Putamen (tissue), 1 donor: ENCODE measurements around the gene LCA5.
"Not testable (repeated sequence)": the region's sequence is repeated elsewhere in the genome, so short reads cannot be mapped to it uniquely, and the experiment has no call there.

ENCODE experiments used
- DNase-seq: peaks from one replicate; pipeline ENCODE4 v3.0.0-alpha.2; 2016; ENCODE audit warnings: low spot score

Gene LCA5

GRCh38 chr6:79538106-79538971 is 1.1 kb upstream of the LCA5 start:
- peak; percentile 28 for DNase-seq

DNA sequence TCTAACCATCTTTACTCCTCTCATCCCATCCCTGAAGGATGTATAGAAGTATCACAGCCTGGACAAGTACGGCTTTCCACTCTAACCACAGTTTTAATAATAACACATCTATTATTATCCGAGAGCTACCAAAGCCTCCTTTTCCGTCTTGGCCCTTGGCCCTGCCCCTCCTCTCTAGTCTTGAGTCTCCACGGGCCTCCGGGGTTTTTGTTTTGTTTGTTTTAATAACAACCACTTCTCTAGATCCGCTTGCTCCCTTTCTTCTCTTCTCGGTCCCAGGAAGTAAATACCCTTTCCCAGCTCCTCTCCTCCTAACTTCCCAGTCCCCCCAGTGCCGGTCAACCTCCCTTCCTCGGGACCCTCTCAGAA is 661 bp downstream of the LCA5 start:
- DNase-seq, result peak; percentile 28

DNA sequence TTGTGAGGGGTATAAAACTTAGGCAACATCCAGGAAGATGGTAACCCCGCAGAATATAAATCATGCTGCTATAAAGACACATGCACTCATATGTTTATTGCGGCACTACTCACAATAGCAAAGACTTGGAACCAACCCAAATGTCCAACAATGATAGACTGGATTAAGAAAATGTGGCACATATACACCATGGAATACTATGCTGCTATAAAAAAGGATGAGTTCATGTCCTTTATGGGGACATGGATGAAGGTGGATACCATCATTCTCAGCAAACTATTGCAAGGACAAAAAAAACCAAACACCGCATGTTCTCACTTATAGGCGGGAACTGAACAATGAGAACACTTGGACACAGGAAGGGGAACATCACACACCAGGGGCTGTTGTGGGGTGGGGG is 7.7 kb downstream of the LCA5 start:
- not testable (repeated sequence) for DNase-seq

DNA sequence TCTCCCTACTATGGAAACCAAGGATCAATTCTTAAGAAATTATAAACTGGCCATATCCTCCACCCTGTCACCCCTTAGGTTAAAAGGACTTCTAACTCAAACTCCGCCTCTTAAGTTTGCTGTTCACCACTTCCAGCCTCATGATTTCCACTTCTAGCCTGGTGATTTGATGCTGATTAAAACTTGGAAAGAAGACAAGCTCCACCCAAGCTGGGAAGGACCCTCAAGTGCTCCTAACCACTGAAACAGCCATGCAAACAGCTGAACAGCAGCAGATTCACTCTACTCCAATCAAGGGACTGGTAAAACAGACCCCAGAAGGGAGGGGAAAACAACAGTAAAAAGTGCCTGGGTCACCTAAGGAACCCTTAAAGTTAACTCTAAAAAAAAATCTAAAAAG is 10.3 kb downstream of the LCA5 start:
- no peak for DNase-seq

DNA sequence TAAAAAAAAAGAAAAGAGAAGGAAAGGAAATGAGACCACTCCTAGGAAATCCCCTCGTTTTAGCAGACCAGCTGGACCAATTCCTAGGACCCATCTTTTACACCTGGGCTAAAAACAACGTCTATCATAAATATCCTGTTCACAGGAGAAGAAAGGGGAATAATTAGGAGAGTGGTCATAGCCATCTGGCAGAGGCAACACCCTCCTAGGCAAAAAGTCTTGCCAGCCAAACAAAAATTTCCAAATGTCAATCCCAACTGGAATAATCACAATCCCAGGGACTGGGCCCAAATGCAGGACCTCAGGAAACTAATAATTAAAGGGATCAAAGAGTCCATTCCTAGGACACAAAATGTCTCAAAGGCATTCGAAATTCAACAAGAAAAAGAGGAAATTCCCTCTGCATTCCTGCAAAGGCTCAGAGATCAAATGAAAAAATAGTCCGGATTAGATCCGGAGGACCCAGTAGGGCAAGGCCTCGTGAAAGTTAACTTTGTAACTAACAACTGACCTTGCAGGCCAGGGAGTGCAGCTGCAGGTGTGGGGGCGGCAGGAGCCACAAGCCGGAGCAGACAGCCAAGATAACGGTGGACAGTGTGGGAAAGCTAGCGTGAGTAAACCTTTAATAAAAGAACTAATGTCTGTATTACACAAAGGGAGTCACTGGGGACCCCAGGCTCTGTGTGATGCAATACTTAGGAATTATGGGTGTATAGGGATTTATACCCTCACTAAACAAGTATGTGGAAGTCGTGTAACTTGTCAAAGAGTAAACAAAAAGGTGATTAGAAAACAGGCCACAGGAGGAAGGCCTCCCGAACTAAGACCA is 11.7 kb downstream of the LCA5 start:
- DNase-seq, result no peak

DNA sequence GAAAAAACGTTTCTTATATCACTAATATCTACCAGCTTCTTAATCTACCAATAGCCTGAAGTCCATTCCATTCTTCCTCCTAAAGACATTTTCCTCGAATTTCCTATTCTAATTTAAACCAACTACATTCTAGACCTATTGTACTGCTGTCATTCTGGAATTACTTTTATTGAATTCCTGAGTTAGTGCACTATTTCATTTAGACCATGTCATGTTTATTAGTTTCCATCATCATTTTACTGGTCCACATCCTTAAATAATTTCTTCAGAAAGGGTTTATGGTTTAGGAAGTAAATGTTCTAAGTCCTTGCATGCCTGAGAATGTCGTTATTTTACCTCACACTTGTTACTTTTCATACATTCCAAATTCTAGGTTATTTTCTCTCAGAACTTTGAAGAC is 13.2 kb downstream of the LCA5 start:
- no peak for DNase-seq

- no peak for DNase-seq
Measured at GRCh38 chr6:79522609-79523008, 14.6 kb downstream of the LCA5 start.

GRCh38 chr6:79520534-79520933 is 16.7 kb downstream of the LCA5 start:
- DNase-seq, result no peak

DNA sequence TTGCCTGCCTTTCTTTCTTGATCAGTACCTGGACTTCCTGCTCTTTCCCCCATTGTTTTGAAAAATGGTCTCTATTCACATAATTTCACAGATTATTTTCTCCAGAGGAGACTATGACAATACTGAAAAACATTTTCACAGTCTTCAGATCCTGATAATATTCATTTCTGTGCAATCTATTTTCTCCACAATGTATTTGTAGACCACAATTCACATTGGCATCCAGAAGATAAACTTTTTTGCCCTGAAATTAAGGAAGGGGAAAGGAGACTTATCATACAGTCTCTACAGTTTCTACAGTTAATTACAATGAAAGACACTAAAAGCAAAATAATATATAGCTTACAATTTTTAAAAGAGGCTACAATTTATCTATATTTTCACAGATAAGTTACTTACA is 18.4 kb downstream of the LCA5 start:
- DNase-seq, result no peak

DNA sequence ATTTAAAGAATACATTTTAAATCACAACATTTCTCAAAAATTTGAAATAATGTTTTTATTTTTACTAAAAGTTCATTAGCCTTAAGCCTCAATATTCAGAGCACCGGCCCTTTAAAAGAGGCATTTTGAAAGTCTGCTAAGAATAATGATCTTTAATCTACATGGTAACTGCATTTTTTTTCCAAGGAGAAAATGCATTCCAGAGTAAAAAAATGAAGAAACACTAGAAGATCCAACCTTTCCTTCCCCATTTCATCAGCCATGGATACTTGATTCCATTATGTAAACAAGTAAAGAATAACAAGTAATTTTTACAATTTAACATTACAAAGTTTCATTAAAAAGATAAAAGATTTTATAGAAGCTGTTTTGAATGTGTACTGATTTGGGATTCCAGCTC is 21.8 kb downstream of the LCA5 start:
- DNase-seq, result no peak

- DNase-seq, result no peak
Measured at GRCh38 chr6:79513111-79513510, 24.1 kb downstream of the LCA5 start.

DNA sequence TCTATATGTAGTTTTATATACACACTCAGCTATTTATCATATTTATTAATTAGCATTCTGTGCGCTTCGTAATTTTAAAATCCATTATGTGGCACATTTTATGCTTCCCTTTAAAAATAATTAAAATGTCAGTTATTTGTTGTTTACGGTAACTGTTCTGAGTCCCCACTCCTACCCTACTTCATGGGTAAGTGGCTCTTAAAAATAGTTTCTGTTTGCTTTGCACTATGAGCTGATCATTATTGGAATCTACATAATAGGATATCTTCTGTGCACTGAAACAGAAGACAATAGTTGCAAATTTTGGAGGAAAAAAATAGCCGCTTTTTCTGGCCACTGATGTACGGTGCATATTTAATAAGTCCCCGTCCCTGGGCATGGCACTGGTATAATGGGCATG is 25.2 kb downstream of the LCA5 start:
- no peak for DNase-seq

- DNase-seq, result no peak
Measured at GRCh38 chr6:79510707-79511106, 26.5 kb downstream of the LCA5 start.

GRCh38 chr6:79506251-79506650 is 31.0 kb downstream of the LCA5 start:
- DNase-seq, result no peak

DNA sequence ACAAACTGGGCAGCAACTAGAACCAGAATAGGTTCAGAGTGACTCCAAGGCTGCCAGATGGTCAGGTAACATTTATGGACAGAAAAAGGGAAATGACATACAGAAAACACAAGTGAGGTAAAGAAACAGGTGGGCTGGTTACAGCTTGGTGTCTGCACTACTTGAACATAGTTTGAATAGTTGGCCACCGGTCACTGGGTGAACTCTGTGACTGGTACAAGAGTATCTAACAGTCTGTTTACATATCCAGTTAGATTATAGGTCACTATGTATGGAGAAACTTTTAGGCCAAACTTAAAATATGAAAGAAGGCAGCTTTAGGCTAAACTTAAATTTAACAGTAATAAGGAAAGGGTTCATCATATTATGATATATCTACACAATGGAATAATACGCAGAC is 32.9 kb downstream of the LCA5 start:
- no peak for DNase-seq

GRCh38 chr6:79498842-79499241 is 38.4 kb downstream of the LCA5 start:
- no peak for DNase-seq

GRCh38 chr6:79495246-79495645 is 42.0 kb downstream of the LCA5 start:
- DNase-seq, result no peak

- DNase-seq, result no peak
Measured at GRCh38 chr6:79494841-79495240, 42.4 kb downstream of the LCA5 start.

- no peak for DNase-seq
Measured at GRCh38 chr6:79470728-79471127, 66.5 kb downstream of the LCA5 start.

DNA sequence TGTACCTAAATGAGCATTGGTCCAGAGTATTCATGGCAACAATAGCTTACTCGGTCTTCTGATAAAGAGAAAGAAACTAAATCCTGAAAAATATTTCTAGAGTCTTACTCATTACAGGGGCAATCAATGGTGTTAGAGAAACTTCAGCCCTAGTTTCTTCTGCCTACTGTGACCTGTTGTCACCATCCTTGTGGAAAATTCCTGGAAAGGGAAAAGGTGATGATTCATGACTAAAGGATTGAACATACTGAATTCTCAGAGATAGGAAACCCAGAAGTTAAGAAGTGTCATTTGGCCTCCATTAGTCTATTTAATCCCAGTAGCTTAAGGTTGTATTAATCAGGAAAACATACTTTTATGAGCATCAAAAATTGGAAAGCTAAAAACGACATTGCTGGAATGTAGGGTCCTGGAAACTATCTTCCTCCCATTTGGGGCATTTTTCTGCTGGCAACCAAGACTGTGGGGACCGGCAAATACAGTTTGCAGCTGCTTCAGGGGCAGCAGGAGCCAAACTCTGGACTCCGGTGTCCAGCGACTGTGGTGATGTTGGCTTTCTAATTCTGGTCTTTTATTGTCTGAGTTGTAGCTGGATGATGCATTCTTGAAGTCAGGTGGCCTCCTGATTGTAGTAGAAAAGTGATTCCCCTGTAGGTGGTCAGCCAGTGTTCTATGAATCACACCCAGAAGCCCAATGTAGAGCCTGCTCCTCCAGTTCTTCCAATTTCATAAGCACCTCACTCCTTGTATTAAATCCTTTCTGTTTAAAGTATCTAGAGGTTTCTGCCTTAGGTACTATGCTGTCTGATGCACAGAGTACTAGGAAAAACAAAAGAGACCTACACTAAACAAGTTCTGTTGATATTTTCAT is 67.6 kb downstream of the LCA5 start:
- no peak for DNase-seq

DNA sequence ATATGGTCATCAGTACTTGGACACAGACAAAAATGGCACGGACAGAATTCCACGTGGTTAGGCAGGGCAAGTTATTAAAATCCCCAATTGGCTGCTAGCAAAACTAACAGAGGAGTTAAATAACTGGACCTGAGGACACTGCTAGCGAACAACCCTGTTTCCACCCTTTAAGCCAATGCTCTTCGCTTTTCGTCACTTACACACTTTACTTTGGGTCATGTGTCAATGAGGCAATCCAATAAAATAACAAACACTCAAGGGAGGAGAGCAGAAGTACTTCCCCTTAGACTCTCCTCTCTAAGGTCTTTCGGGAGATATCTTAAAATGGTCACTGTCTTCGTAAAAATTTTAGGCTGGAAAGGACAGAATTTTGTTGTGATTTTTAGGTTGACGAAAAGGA is 68.6 kb downstream of the LCA5 start:
- DNase-seq, result no peak

GRCh38 chr6:79468116-79468515 is 69.1 kb downstream of the LCA5 start:
- DNase-seq, result no peak
